Dermis blood vessel endothelial cell (primary cell): Measurements from ENCODE around the gene TEX264. TPM values are rescaled to one million over a fixed set of nuclear protein-coding genes. Genes with fewer than 3 reads are reported as not detected.

Source experiments
- DNase-seq: peaks from one replicate; pipeline ENCODE4 v3.0.0; 2010
- total RNA-seq: library from RNA; depleted of rRNA; stranded (reverse); fragments of >200 nt; gene quantifications from 2 replicates; pipeline ENCODE4 v1.2.3, GENCODE V29; 2014

TEX264 gene
- total RNA-seq, 1 donor from 2014 or later, result 64.7 TPM

DNA sequence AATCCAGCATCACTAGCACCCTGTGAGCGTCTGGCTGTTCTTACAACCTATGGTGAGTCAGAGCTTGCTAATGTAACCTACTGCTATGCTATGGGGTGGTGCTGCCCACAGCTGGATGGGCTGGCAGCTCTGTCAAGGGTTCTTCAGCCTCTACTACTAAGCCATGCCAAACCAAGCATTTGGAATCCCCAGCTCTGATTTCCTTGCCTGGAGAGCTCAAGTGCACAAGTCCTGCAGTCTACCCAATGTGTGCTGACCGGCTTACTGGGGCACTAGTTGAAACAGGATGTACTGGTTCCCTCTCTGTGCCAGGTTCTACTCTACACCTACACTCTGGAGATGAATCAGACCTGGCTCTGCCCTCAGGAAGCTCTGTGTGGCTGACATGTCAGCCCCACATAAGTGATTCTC, 4.2 kb downstream of the TEX264 start:
- DNase-seq, result no peak

DNA sequence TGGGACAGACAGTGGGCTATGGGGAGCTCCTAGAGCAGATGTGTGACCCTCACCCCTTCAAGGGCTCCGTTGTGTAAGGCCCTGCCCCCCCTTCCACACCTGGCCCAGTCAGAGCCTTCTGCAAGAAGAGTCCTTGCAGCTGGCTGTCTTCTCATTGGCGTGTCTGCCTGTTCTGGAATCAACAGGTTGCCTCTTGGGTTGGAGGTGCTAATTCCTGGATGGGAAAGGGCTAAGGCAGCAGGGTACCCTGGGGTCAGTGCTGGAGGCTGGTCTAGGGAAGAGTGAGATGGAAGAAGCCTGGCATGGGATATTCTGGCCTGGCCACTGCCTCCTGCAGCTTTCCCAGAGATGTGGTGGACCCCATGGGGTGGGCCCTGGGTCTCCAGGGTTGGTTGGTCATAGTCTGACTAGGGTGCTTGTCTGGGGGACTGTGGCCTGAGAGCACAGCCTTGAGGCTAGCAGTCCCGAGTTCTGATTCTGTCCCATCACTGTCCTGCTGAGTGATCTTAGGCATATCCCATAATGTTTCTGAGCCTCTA, 5.1 kb downstream of the TEX264 start:
- DNase-seq, result no peak

DNA sequence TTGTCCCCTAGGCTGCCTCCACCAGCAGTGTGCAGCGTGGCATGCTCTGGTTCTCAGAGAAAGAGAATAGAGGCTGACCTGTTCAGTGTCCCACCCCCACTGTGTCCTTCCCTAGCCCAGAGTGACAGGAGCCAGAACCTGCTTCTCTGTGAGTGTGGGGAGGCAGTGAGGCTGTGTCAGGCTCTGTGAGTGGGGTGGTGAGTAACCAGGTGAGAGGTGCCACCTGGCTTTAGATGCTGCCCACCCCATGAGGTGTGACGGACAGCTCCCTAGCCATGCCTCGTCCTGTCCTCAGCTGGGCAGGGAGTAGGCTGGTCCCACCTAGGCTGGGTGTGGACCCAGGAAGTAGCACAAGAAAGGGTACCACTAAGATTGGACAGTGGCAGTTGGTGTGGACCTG, 6.3 kb downstream of the TEX264 start:
- no peak for DNase-seq

DNA sequence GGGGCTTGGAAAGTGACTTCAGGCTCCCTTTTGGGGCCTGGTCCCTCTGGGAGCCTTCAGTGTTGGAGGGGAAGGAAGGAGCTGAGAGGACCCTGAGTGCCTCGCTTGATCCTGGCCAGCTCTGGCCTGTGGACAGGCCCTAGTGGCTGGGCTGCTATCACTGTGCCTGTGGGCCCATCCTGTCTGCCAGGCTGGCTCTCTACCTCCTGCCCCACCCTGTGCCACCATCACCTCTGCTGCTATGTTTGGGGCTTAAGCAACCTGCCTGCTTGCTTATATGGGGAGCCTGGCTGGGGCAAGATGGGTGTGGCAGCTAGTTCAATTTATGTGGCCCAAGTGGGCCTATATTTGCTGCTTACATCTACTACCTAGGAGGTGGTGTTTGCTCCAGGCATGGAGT, 7.1 kb downstream of the TEX264 start:
- no peak for DNase-seq

DNA sequence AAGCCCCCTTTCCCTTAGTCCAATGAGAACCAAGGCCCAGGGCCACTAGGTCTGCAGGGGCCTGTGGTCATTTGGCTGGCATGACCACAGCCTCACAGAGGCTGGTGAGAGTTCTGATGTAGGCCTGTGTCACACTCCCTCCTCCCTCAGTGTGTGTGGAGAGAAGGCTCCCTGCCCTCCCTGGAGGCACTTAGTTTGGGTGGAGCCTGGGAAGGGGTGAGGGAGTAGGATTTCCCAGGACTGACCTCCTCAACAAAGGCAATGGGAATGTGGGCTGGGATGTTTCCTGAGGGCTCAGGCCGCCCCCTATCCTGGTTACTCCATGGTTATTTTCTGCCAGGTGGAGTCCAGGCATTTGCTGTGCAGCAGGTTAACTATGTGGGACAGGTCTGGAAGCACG, 7.6 kb downstream of the TEX264 start:
- DNase-seq, result no peak

DNA sequence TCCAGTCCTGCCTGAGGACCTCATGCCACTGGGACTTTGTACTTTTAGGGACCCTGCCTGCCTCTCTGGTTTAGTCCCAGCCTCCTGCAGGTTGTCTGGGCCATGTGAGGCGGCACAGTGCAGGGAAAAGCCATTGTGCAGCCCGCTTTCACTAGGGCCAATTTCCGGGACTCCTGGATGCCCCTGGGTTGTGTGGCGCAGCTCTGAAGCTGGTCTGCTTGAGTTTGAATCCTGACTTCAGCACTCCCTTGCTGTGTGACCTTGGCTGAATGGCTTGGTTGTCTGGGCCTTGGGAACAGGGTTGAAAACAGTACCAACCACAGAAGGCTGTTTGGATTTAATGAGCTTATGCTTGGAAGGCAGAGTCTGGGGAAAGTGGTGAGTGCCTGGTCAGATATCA, 8.3 kb downstream of the TEX264 start:
- DNase-seq, result no peak

DNA sequence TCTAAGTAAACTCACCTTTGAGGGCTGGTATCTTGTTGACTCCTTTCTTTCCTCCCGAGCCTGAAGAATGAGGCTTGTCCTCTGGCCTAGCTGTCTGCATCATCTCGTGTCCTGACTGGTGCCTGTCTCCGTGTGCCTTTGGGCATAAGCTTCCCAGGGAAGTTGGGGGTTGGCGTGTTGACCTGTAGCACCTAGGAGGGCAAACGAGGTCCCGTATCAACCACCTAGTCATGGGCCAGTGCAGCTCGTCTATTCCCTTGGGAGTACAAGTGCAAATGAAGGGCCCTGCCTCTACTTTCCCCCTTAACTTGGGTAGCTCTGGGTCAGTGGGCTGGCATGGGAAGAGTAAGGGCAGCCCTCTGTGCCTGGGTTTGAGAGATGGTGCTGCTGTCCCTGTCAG, 8.7 kb downstream of the TEX264 start:
- DNase-seq, result no peak

DNA sequence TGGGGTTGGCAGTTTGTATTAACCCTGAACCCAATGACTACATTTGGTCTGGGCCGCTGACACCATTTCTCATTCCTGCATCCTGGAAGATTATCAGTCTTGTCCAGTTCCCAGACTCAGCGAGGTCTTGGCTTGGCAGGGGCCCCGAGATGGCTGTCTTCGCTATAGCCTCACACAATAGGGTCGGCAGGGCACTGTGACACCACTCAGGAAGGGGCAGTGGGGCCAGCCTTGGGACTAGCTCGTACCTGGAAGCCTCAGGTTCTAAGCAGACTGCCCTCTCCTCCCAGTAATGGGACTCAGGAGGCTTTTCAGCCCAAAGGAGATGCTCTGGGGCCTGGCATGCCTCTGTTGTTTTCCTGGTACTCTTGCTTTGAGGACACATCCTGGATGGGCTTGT, 9.1 kb downstream of the TEX264 start:
- no peak for DNase-seq

DNA sequence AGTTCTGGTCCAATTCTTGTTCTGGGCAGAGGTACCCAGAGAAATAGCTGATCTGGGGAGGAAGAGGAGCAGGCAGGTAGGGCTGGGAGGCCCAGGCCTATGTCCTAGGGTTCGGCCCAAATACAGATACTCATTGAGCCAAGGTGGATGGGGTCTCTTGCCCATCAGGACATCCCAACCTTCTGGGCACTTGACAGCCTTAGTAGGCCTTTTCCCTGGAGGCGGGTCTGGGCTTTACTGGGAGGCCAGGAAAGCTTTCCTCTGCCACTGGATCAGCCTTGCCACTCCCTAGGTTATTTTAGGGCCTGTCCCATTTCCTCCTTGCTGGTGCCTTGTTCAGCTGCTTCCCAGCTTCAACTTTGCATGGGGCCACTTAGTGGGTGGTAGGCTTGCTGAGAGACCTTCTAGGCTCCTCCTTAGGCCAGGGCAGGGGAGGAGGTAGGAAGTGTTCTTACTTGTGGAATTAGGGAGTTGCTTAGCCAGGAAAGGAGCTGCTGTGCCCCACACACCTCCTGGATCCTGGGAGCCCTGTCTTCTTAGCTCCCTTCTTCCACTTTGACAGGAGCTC, 9.7 kb downstream of the TEX264 start:
- DNase-seq, result no peak

DNA sequence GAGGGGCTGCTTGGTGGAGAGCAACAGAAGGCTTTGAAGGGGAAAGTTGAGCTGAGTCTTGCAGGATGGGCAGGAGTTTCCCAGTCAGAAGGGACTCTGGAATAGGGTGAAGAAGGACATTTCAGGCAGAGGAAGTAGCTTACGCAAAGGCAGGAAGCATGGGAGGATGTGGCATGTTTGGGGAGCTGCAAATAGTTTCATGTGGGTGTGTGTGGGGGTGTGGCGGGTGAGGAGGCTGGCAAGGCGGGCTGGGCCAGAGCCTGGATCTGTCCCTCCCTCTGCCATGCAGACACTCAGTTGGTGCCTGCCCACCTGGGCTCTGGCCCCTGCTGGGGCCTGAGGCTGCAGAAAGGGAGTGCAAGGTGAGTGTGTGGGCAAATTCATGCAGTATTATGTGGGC, 10.4 kb downstream of the TEX264 start:
- DNase-seq, result peak; percentile 45

DNA sequence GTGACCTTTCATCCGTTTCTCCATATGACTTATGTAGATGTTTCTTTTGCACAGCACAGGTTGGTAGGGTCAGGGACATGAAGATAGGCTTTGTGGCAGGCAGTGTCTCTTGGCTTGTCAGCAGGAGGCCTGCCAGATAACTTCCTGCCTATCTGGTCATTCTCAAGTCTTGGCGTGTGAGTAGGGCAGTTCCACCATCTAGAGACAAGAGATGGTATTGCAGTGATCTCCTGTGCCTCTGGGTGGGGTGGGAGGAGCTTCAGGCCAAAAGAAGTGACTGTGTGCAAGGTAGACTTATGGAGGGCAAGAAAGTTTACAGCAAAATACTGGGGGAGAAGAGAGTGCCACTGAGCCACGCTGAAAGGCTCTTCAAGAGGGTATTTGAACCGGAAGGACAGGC, 11.0 kb downstream of the TEX264 start:
- DNase-seq, result peak; percentile 87

DNA sequence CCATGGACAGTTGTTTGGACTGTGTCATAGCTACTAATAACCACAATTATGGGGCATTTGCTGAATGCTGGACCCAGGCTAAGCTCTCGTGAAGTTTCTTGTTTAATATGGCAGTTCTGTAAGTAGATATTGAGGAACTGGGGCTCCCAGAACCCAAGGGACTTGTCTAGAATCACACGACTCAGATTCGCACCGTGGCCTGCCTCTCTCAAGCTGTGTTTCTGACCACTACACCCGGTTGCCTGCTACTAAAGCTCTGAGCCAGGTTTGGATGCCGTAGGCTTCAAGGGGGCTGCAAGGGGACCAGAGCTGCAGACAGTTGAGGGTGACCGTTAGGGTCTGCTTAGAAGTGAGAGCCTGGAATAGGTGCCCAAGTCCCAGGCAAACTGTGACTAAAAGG, 11.5 kb downstream of the TEX264 start:
- no peak for DNase-seq

DNA sequence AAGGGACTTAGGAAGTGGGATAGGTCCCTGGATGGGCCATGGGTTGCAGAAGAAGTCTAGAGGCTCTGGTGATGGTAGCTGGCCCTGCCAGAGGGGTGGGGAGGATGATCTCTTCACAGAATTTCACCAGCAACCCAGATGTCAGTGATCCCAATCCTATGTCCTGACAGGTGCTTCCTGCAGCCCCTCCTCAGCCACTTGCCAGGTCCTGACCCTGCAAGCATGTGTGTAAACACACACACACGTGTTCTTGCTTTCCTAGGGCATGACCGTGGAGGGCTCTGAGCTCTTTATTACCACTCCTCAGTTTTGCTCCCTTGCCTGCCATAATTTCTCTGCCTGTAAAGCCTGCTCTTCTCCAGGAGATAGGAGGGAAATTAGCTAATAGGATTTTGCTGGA, 12.5 kb downstream of the TEX264 start:
- no peak for DNase-seq

DNA sequence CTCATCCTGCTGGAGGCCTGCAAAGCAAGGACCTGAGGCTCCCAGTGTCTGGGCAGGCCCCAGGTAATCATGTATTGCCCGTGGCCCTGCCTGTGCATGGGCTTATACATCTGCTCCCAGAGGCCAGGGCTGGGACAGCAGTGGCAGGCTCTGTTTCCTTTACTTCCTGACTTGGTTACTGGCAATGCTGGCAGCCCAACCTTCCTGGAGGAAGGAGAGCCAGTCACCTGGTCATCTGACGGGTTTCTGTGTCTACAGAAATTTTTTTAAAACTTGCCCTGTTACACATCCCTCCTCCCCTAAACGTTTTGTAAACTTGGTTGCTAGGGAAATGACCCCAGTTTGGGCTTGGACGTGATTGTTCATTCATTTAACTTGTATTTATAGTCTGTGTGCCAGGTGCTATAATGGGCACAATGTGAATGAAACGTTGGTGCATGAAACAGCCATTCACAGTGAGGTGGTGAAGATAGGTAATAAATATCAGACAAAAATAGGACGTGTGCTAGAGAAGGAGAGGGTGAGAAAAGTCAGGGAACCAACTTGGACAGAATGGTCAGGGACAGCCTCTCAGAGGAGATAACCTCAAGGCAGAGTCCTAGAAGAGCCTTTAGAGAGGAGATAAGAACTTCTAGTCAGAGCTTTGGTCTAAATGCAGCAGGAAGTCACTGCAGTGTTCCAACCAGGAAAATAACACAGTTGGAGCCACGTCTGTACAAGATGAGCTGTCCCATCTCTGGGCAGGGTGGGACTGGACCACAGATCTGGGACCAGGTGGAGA, 14.1 kb downstream of the TEX264 start:
- peak; percentile 74 for DNase-seq

DNA sequence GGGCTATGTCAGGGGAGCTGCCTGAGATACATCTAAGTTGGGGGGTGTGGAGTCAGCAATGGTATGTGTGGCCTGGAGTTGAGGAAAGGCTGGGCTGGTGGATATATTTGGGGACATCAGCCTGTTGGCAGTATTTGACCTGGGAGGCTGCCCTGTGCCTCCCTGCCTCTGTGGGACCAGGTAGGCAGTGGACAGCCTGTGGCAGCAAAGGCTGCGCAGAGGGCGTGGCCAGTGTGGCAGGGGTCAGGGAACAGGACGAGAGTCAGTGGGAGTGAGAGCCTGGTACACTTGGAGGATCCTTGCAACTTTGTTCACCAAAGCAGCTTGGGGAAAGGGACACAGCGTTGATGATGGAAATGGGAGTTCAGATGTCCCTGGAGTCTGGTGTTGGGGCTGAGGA, 15.0 kb downstream of the TEX264 start:
- no peak for DNase-seq

DNA sequence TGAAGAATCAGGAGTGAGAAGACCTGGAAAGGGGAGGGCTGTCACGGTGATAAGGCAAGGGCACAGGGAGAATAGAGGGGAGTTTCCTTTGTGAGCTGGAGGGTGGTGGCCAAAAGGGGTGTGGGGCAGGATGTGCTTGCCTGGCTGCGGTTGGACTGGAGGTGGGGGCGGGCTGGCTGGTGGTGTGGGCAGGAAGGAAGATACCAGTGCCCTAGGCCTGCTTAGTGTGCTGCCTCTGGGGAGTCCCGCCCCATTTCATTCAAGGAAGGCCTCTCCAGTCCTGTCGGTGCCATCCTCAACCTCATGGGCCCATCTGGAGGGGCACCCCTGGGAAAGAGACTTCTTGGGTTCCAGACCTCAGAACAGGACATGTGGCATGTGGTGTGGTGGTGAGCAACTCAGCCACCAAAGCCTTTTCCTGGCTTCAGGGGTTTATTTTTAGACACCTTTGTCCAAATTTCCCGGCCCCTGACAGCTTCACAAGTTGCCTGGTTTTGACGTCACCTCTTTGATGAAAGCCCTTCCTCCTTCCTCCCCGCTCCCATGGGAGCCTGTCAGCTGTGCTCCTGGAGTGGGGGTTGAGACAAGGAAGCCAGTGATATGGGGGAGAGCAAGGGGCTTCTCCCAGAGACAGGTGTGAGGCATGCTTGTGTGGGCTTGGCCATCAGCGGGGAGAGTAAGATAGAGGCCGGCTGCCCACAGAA, 15.6 kb downstream of the TEX264 start:
- peak; percentile 80 for DNase-seq

DNA sequence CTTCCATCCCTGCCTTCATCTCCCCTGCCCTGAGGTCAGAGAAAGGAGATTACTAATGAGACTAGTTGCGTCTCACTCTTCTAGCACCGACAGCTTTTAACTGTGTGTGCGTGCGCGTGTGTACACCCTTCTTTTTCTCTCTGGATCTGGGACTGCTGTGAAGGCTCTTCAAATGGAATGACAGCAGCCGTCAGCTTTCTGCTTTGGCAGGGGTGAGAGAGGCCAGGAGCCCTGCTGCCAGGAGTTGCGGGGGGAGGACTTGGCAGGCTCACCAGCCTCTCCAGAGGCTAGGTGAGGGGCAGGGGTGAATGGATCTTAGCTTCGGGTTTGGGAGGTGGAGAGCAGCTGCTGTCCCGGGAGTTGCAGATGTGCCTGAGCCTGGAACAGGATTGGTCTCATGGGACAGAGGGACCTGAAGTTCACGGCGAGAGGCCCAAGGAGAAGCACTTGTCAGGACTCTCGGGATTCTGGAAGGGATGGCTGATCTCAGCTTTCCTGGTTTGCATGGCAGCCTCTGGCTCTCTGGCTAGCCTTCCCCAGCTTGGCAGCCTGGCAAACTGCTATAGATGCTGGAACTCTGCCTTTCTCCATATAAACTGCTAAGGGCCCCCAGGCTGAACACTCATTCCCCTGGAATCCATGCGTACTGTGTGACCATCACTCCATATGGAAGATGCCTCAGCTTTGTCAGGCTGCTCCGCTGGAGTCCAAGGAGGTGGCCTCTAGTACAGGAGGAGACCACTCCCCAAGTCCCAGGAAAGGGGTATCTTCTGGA, 16.6 kb downstream of the TEX264 start:
- no peak for DNase-seq

DNA sequence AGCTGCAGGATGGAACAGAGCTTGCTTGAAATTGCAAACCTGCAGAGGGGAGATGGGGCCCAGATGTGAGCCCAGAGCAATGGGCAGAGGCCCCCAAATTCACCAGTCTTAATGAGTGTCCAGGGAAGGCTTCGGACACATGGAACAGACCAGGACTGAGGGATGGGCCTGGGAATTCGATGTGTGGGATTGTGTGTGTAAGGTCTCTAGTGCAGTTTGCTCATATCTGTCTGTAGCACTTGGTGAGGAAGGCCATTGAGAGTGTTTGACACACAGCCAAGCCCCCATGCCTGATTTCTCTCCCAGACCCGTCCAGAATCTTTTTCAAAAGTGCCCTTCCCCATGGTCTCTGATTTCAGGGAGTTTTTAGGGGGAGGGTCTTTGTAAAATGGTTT, 17.2 kb downstream of the TEX264 start:
- DNase-seq, result no peak

DNA sequence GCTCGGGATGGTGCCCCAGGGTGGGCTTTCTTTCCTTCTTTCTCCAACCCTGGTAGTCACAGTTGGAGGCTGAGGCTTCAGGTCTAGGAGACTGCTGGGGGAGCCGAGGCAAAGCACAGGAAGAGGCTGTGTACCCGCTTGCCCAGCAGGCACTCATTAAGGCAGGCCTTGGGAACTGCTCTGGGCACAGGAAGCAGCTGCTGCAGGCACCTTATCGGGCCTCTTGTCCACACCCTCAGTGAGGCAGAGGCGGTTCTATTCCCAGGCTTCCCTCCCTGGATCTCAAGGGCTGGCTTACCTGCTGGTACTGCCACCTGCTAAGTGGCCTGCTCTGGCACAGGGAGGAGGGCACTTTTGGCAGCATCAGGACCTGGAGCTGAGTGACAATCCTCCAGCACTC, 20.0 kb downstream of the TEX264 start:
- DNase-seq, result no peak

DNA sequence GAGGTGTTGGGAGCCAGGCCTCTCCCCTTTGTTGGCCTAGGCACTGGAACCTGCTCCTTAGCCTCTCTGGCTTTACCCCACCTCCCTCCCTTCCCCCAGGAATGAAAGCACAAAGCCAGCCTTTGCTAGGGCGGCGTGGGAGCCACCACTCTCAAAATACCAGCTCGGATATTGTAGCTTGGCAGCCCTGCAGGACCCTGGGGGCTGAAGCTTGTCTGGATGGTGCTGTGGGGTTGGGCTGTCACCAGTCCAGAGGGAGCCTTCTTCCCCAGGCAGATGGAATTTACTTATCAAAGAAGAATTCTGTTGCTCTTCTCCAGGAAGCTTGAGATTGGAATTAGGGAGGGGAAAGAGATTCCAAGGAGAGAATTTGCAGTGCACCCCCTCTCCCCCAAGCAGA, 20.9 kb downstream of the TEX264 start:
- no peak for DNase-seq

DNA sequence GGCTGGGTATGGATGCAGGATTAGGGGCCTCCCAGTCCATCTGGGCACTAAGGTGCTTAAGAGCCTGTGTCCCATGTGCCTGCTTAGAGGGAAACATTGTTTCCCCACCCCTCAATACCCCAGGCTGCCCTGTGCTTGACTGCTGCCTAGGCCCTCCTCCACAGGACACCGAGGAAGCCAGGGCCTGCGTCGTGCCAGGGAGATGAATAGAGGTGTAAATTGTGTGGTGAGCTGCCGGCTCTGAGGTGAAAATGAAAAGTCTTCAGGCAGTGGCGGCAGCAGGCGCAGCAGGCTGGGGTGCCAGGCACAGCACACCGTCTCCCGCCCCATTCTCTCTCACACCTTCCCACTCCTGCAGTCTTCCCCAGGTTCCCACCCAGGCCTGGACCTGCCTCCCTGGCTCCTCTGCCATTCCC, 21.9 kb downstream of the TEX264 start:
- DNase-seq, result no peak

DNA sequence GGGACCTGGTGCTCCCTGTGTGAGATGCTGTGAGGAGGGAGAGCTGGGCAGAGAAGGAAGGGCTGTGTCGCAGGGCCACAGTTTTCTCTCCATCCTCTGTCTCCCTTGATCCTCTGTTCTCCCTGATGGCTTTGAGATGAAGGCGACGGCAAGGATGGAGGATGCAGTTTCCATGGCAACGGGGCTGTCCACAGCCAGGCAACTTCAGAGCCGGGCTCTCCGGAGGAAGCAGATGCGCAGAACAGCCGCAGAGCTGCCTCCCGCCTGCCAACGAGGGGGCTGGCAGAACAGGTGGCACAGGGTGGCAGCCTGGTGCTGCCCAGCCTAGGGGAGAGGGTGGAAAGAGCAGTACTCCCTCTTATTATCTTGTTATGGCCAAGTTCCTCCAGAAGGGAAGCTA, 25.9 kb downstream of the TEX264 start:
- DNase-seq, result no peak

DNA sequence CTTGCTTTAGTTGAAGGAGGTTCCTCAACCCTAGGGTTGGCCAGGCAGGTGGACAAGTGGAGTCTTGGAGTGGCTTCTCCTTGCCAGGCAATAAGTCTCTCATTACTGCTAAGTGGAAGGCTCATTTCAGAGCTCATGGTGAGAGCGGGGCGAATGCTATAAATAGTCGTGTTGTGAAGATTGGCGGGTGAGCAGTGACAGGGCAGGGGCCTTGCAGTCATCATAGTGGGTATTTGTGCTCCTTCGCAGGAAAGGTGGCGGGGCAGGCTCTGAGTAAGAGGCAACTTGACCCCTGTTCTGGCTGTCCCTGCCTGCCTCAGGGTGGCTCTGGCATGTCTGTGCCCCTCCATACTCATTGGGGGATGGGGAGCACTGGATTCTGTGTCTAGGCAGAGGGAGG, 27.2 kb downstream of the TEX264 start:
- DNase-seq, result no peak
